Hematopoietic multipotent progenitor cell (in vitro differentiated cells): ENCODE results near the gene FAM50B. TPM values are rescaled to one million over a fixed set of nuclear protein-coding genes. Genes with fewer than 3 reads are reported as not detected.
"Not testable (repeated sequence)": the region's sequence is repeated elsewhere in the genome, so short reads cannot be mapped to it uniquely, and the experiment has no call there.

Experiments used
- DNase-seq, 3 donors: peaks; one replicate each; pipeline ENCODE4 v3.0.0-alpha.2; 2011 to 2015; ENCODE audit warnings: low read depth in 2 of 3, low spot score in 2 of 3
- total RNA-seq: library from RNA; depleted of rRNA; stranded (reverse); fragments of >200 nt; gene quantifications from one replicate; pipeline ENCODE4 v1.2.3, GENCODE V29; 2012

Gene FAM50B
- total RNA-seq, 1 donor: 23.2 TPM

GRCh38 chr6:3844097-3844463 lies 5.1 kb upstream of the FAM50B start:
- DNase-seq: no peak

GRCh38 chr6:3847521-3847920 lies 1.7 kb upstream of the FAM50B start:
- DNase-seq: no peak

- no peak for DNase-seq
These were observed 793 bp upstream of the FAM50B start for GRCh38 chr6:3848380-3848779.

- no peak for DNase-seq
These were observed 693 bp downstream of the FAM50B start for GRCh38 chr6:3849681-3850450.

- DNase-seq: no peak
These were observed 1.5 kb downstream of the FAM50B start for GRCh38 chr6:3850451-3851203.

- no peak for DNase-seq
These were observed 2.7 kb downstream of the FAM50B start for GRCh38 chr6:3851839-3852238.

- DNase-seq: no peak
These were observed 3.2 kb downstream of the FAM50B start for GRCh38 chr6:3852391-3852790.

GRCh38 chr6:3855866-3856265 lies 6.7 kb downstream of the FAM50B start:
- no peak for DNase-seq

GRCh38 chr6:3856576-3856975 lies 7.4 kb downstream of the FAM50B start:
- DNase-seq: no peak

- DNase-seq: no peak
These were observed 8.6 kb downstream of the FAM50B start for GRCh38 chr6:3857468-3858456.

GRCh38 chr6:3859878-3860552 lies 10.8 kb downstream of the FAM50B start:
- no peak for DNase-seq

- no peak for DNase-seq
These were observed 12.3 kb downstream of the FAM50B start for GRCh38 chr6:3861424-3861823.

GRCh38 chr6:3862038-3862437 lies 12.9 kb downstream of the FAM50B start:
- no peak for DNase-seq

GRCh38 chr6:3863322-3863721 lies 14.1 kb downstream of the FAM50B start:
- not testable (repeated sequence) for DNase-seq

- no peak for DNase-seq
These were observed 16.3 kb downstream of the FAM50B start for GRCh38 chr6:3865463-3865862.

- DNase-seq: no peak
These were observed 18.7 kb downstream of the FAM50B start for GRCh38 chr6:3867641-3868502.

- DNase-seq: no peak
These were observed 19.4 kb downstream of the FAM50B start for GRCh38 chr6:3868544-3868943.

- no peak for DNase-seq
These were observed 20.1 kb downstream of the FAM50B start for GRCh38 chr6:3869284-3869631.

GRCh38 chr6:3869632-3870527 lies 20.7 kb downstream of the FAM50B start:
- no peak for DNase-seq
